Ectodermal cell (in vitro differentiated cells): ENCODE measurements around the gene KANK3.

Source experiments
- H3K27ac ChIP-seq: 2 replicates; pipeline ENCODE4 v1.7.0; 2013; ENCODE audit warnings: mild to moderate bottlenecking, low read depth, low read length; ENCODE audit not compliant: insufficient read depth, poor library complexity, severe bottlenecking
- H3K27me3 ChIP-seq: 2 replicates; pipeline ENCODE4 v1.7.0; 2013; ENCODE audit warnings: mild to moderate bottlenecking, low read length; ENCODE audit not compliant: insufficient read depth, control insufficient read depth, poor library complexity, severe bottlenecking
- H3K36me3 ChIP-seq: one replicate; pipeline ENCODE4 v1.7.0; 2013; ENCODE audit warnings: low read length; ENCODE audit not compliant: control insufficient read depth, insufficient read depth
- H3K4me1 ChIP-seq: one replicate; pipeline ENCODE4 v1.7.0; 2013; ENCODE audit warnings: low read length; ENCODE audit not compliant: control insufficient read depth, insufficient read depth
- H3K4me3 ChIP-seq: 2 replicates; pipeline ENCODE4 v1.7.0; 2013; ENCODE audit warnings: low read depth, low read length, control low read depth; ENCODE audit not compliant: insufficient read depth
- H3K9me3 ChIP-seq: 2 replicates; pipeline ENCODE4 v1.7.0; 2013; ENCODE audit warnings: mild to moderate bottlenecking, low read length, moderate library complexity; ENCODE audit not compliant: control insufficient read depth
- WGBS, 2 experiments: methylation state at CpG; one replicate each; pipeline ENCODE4 v1.1.7; 2013; ENCODE audit warnings: missing lambda C conversion rate in 2 of 2; 5-methylcytosine and 5-hydroxymethylcytosine counted together

The KANK3 gene

DNA sequence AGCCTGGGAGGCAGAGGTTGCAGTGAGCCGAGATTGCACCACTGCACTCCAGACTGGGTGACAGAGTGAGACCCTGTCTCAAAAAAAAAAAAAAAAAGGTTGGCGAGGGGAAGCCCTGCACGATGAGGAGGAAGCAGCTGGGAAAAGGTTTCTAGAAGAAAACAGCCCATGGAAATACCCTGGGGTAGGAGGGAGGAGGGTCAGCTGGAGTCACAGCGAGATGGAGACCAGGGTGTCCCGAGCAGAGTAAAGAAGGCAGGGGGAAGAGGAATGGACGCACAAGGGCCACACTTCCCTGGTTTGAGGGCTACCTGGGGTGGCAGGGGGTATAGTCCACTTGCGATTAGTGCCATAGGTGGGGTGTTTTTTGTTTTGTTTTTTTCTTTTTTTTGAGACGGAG, 6.4 kb downstream of the KANK3 start:
- no peak overlapping the region for H3K27ac ChIP-seq
- peaks cover 81% of the 10 kb centered on the region for H3K27me3 ChIP-seq
- no peak overlapping the region for H3K4me3 ChIP-seq
- no peaks in the 10 kb centered on the region for H3K4me1 ChIP-seq
- H3K9me3 ChIP-seq = no peaks in the 10 kb centered on the region
- WGBS, 2 experiments = 87 to 89% methylated on average over 8 of the region's 8 CpGs
- H3K36me3 ChIP-seq = no peaks in the 10 kb centered on the region

GRCh38 chr19:8336072-8336569, 6.9 kb downstream of the KANK3 start:
- WGBS, 2 experiments = 79% methylated on average over 23 to 27 of the region's 27 CpGs
- Histone ChIP-seq H3K9me3 (no peaks in the 10 kb centered on the region), H3K4me1 (no peaks in the 10 kb centered on the region), H3K4me3 (no peak overlapping the region), H3K27ac (no peak overlapping the region), H3K36me3 (no peaks in the 10 kb centered on the region), H3K27me3 (peaks cover 81% of the 10 kb centered on the region)

DNA sequence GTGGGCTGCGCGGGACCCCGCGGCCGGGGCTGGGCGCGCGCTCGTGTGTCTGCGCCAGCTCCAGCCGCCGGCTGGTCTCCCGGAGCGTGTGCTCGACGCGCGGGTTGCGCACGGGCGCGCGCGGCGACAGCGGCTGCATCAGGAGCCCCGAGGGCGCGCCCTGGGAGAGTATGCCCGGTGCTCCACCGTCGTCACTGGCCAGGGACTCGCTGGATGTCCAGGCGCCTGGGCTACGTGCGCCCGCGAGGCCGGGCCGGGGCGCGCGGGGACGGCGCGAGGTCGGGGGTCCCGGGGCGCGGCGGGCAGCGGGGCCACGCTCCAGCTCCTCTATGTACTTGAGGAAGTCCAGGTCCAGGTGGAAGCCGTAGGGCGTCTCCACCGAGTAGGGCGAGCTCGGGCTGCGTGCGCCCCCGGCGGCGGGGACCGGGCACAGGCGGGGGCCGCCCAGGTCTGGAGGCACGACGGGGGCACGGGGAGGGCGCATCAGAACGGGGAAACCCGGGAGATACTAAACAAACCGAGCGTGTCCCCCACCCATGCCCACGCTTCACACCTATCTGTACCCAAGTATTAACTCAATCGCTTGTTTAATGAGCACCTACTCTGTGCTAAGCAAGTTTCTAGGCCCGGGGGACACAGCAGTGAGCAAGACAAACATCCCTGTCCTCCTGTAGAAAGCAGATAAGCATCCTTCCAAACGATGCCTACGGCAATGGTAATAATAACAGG, 7.6 kb downstream of the KANK3 start:
- Histone ChIP-seq H3K9me3 (no peaks in the 10 kb centered on the region), H3K4me1 (no peaks in the 10 kb centered on the region), H3K4me3 (peak overlapping the region; percentile 26), H3K27me3 (peaks cover 75% of the 10 kb centered on the region), H3K27ac (no peak overlapping the region), H3K36me3 (no peaks in the 10 kb centered on the region)
- 8% methylated on average over 79 of the region's 79 CpGs for WGBS, 2 experiments

DNA sequence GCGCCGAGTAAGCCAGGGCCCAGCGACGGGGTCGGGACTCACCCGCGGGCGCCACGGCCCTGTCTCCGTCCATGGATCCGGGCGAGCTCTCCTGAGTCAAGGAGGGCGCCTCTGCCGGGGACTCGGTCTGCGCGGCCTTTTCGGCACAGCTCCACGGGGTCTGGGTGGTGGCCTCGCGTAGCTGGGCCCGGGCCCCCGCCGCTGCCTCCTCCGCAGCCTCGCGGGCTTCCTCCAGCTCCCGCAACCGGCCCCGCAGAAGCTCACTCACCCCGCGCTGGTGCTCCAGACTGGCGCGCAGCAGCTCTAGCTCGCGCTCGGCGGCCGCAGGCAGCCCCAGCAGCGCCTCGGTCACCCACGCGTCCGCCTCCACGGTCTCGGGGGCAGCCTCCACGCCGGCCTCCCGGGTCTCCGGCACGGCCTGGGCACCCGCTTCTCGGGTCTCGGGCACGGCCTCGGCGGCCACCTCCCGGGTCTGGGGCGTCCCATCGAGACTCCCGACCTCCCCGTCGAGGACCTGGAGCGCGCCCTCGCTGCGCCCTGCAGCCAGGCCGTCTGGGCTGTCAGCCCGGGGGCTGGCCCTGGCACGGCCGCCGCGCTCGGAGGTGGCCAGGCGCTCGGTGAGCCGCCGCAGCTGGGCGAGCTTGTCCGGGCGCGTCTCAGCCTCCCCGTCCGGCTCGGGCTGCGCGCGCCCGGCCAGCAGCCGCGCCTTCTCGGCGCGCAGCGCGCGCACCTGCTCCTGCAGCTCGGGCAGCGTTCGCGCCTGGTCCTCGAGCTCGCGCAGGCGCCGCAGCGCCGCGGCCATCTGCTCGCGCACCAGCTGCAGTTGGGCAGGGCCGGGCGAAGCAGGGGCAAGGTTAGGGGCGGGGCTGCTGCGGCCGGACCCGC, 8.4 kb downstream of the KANK3 start:
- WGBS, 2 experiments = 3 to 4% methylated on average over 117 of the region's 117 CpGs
- Histone ChIP-seq H3K4me1 (no peaks in the 10 kb centered on the region), H3K4me3 (peak overlapping the region; percentile 26), H3K36me3 (no peaks in the 10 kb centered on the region), H3K27ac (no peak overlapping the region), H3K27me3 (peaks cover 67% of the 10 kb centered on the region), H3K9me3 (no peaks in the 10 kb centered on the region)

DNA sequence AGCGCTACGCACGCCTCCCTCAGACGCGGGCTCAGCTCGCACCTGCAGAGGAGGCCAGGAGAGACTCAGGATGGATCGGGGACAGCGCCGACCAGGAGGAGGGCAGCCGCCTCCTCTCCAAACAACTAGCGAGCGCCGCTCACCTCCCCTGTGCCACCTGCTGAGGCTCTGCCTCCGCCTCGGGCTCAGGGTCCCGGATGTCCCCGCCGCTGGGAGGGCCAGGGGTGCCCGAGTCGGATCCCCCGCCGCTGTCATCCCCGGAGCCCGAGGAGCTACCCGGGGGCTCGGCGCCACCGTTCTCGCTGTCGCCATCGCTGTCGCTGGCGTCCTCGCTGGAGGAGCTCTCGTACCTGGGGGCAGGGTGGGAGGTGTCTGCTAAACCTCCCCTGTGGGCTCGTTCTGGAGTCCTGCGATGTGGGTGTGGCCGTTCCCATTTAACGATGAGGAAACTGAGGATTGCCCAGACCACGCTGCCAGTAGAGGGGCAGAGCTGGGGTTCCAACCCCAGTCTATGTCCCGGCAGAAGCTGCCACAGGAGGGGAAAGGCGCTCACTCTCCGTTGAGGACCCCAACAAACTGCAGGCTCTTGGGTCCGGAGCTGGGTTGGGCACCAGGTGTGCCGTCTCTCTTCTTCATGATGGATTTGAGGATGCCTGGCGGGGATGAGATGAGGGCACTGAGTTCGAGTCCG, 9.2 kb downstream of the KANK3 start:
- Histone ChIP-seq H3K27me3 (peaks cover 66% of the 10 kb centered on the region), H3K36me3 (no peaks in the 10 kb centered on the region), H3K4me3 (no peak overlapping the region), H3K4me1 (no peaks in the 10 kb centered on the region), H3K9me3 (no peaks in the 10 kb centered on the region), H3K27ac (no peak overlapping the region)
- WGBS, 2 experiments = 6 to 7% methylated on average over 48 of the region's 48 CpGs

GRCh38 chr19:8332976-8333766, 9.9 kb downstream of the KANK3 start:
- Histone ChIP-seq H3K27me3 (peaks cover 68% of the 10 kb centered on the region), H3K27ac (no peak overlapping the region), H3K4me1 (no peaks in the 10 kb centered on the region), H3K4me3 (no peak overlapping the region), H3K36me3 (no peaks in the 10 kb centered on the region), H3K9me3 (no peaks in the 10 kb centered on the region)
- 24 to 27% methylated on average over 52 of the region's 52 CpGs for WGBS, 2 experiments

GRCh38 chr19:8331263-8331845, 11.7 kb downstream of the KANK3 start:
- H3K27me3 ChIP-seq = peaks cover 58% of the 10 kb centered on the region
- H3K36me3 ChIP-seq = no peaks in the 10 kb centered on the region
- H3K9me3 ChIP-seq = no peaks in the 10 kb centered on the region
- no peaks in the 10 kb centered on the region for H3K4me1 ChIP-seq
- H3K27ac ChIP-seq = no peak overlapping the region
- H3K4me3 ChIP-seq = no peak overlapping the region
- 82 to 84% methylated on average over 8 of the region's 8 CpGs for WGBS, 2 experiments

DNA sequence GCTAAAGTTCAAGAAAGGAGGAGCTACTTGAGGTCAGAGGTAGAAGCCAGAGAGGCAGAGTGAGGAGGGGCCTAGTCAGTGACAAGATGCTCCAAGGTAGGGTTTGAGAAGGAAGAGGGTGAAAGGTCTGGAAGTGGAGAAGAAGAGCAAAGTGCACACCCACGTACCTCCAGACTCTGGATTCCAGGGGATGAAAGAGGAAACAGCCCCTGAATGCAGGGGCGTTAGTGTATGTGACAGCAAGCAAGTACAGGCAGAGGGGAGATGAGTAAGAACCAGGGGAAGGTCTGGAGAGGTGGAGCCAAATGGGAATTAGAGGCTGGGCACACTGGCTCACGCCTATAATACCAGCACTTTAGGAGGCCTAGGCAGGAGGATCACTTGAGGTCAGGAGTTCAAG, 13.1 kb downstream of the KANK3 start:
- H3K36me3 ChIP-seq = no peaks in the 10 kb centered on the region
- 63 to 73% methylated on average over 3 of the region's 3 CpGs for WGBS, 2 experiments
- no peaks in the 10 kb centered on the region for H3K4me1 ChIP-seq
- peaks cover 45% of the 10 kb centered on the region for H3K27me3 ChIP-seq
- H3K27ac ChIP-seq = no peak overlapping the region
- no peak overlapping the region for H3K4me3 ChIP-seq
- no peaks in the 10 kb centered on the region for H3K9me3 ChIP-seq

- H3K4me1 ChIP-seq = peaks cover 11% of the 10 kb centered on the region
- peaks cover 8% of the 10 kb centered on the region for H3K36me3 ChIP-seq
- 87 to 91% methylated on average over 3 of the region's 3 CpGs for WGBS, 2 experiments
- no peak overlapping the region for H3K4me3 ChIP-seq
- H3K9me3 ChIP-seq = no peaks in the 10 kb centered on the region
- H3K27me3 ChIP-seq = peaks cover 6% of the 10 kb centered on the region
- no peak overlapping the region for H3K27ac ChIP-seq
Measured at GRCh38 chr19:8325454-8325853, 17.6 kb downstream of the KANK3 start.
